Mucosa of stomach (tissue), 1 donor: ENCODE measurements around the gene C19orf81.
"Not testable (repeated sequence)": the region's sequence is repeated elsewhere in the genome, so short reads cannot be mapped to it uniquely, and the experiment has no call there.

ENCODE experiments used
- H3K27me3 ChIP-seq: one replicate; pipeline ENCODE4 v1.7.0; 2013; ENCODE audit warnings: mild to moderate bottlenecking, low read length; ENCODE audit not compliant: control insufficient read depth, insufficient read depth
- H3K36me3 ChIP-seq: one replicate; pipeline ENCODE4 v1.7.0; 2013; ENCODE audit warnings: low read length; ENCODE audit not compliant: control insufficient read depth, insufficient read depth
- H3K4me1 ChIP-seq: one replicate; pipeline ENCODE4 v1.7.0; 2013; ENCODE audit warnings: mild to moderate bottlenecking, low read length; ENCODE audit not compliant: control insufficient read depth, insufficient read depth
- H3K4me3 ChIP-seq: one replicate; pipeline ENCODE4 v1.7.0; 2013; ENCODE audit warnings: low read length
- H3K9ac ChIP-seq: one replicate; pipeline ENCODE4 v1.7.0; 2013; ENCODE audit warnings: mild to moderate bottlenecking, low read length, moderate library complexity
- H3K9me3 ChIP-seq: one replicate; pipeline ENCODE4 v1.7.0; 2013; ENCODE audit warnings: mild to moderate bottlenecking, low read length, moderate library complexity; ENCODE audit not compliant: control insufficient read depth
- donor health status: Pancreatic carcinoma.

Gene C19orf81

DNA sequence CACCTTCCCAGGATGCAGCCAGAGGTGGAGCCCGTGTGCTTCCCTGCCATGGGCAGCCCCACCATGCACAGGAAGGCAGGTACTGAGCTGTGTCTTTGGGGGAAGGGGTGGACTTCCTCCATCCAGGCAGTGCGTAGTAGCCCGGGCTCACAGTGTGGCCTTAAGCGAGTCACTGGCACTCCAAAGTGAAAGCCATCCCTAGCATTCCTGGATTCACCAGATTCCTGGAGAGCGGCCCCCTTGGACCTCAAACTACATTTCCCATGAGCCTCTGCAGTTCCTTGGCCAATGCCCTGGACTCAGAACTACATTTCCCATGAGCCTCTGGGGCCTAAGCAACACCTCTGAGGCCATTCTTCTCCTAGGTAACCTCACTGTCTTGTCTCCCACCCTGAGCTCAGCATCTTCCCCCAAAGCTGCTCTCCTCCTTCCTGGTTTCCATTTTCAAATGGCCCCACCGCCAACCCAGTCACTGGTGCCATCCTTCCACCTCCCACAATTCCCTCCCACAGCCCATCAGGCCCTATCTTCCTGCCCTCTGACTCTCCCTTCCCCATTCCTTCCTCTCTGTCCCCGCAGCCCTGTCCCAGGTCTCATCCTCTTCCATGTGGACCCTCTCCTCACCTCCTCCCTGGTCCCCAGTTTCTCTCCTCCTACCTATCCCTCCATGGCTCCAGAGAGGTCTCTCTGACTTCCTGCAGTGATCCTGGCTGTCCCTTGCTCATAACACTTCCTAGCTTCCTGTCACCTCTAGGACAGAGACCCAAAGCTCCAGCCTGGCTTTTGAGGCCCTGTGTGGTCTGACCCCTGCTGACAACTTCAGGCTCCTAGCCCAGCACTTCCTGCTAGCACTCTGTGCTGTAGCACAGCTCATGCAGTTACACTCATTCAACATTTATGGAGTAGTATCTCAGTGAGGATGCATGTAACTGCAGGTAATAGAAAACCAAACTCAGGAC is at the start of gene C19orf81:
Gene C19orf81 (plus strand): TSS at position 13 of the 959 bp plus-strand sequence. CDS start 0 bp downstream, at position 13.
- no peaks in the 10 kb centered on the region for H3K9me3 ChIP-seq
- no peaks in the 10 kb centered on the region for H3K36me3 ChIP-seq
- H3K4me1 ChIP-seq: no peaks in the 10 kb centered on the region
- H3K4me3 ChIP-seq: no peak within 1 kb of the TSS
- H3K27me3 ChIP-seq: peaks cover 4% of the 10 kb centered on the region
- no peak within 1 kb of the TSS for H3K9ac ChIP-seq

GRCh38 chr19:50601407-50602088 is 47.7 kb upstream of the C19orf81 start:
- Histone ChIP-seq H3K27me3 (peaks cover 8% of the 10 kb centered on the region), H3K36me3 (no peaks in the 10 kb centered on the region), H3K4me3 (no peak overlapping the region), H3K9ac (no peak overlapping the region), H3K9me3 (no peaks in the 10 kb centered on the region), H3K4me1 (no peaks in the 10 kb centered on the region)

GRCh38 chr19:50602089-50602422 is 47.2 kb upstream of the C19orf81 start:
- H3K36me3 ChIP-seq: no peaks in the 10 kb centered on the region
- H3K9ac ChIP-seq: no peak overlapping the region
- H3K4me1 ChIP-seq: no peaks in the 10 kb centered on the region
- H3K4me3 ChIP-seq: no peak overlapping the region
- no peaks in the 10 kb centered on the region for H3K9me3 ChIP-seq
- peaks cover 8% of the 10 kb centered on the region for H3K27me3 ChIP-seq

GRCh38 chr19:50602496-50602895 is 46.7 kb upstream of the C19orf81 start:
- no peak overlapping the region for H3K4me3 ChIP-seq
- no peak overlapping the region for H3K9ac ChIP-seq
- H3K36me3 ChIP-seq: no peaks in the 10 kb centered on the region
- H3K4me1 ChIP-seq: no peaks in the 10 kb centered on the region
- no peaks in the 10 kb centered on the region for H3K9me3 ChIP-seq
- peaks cover 8% of the 10 kb centered on the region for H3K27me3 ChIP-seq

DNA sequence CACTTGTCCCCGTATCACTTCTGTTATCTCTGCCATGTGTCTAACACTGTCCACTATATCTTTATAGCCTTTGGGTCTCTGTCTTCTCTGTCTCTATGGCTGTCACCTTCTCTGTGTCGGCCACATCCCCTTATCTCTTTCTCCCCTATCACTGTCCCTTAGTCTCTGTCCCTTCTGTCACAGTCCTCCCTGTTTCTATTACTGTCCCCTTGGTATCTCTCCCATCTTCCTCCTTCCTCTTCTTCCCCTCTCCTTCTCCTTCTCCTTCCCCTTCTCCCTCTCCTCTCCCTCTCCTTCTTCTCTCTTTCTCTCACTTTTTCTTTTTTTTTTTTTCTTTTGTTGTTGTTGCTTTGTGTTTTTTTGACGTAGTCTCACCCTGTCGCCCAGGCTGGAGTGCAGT is 46.3 kb upstream of the C19orf81 start:
- Histone ChIP-seq H3K4me3 (no peak overlapping the region), H3K9me3 (no peaks in the 10 kb centered on the region), H3K27me3 (peaks cover 8% of the 10 kb centered on the region), H3K36me3 (no peaks in the 10 kb centered on the region), H3K4me1 (no peaks in the 10 kb centered on the region), H3K9ac (no peak overlapping the region)

DNA sequence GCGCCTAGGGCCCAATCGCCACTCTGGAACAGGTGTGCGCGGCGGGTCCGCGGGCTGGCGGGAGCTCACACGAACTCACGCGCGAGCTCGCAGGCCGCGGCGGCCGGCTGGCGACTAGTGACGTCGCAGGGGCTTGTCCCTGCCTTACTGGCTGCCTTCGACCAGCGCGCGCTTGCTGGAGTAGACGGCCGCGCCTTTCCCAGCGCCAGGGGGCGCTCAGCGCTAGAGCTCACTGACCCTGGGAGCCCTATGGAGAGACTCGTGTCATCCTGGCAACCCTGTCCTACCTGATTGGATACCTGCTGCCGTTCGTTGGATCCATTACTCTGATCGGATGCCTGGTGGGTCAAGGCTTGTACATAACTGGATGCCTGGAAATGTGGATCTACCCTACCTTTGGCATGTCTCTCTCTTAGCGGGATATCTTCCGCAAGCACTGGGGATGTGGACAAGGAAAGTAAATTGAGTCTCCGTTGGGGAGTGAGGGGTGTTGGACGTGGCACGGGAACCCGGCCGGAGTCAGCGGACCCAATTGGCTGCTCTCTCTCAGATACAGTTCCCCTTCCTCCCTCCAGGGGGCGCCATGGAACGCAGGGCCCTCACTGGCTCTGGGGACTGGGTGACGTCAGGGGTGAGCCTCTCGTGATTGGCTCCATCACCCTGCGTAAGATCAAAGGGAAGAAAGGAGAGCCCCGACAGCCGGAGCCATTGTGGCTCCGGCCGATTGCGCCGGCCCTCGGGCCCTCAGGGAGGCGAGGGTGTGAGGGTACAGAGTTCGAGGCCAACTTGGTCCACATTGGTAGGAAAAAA is 44.8 kb upstream of the C19orf81 start:
- H3K27me3 ChIP-seq, H3K36me3 ChIP-seq, H3K4me3 ChIP-seq, H3K9me3 ChIP-seq, H3K9ac ChIP-seq, H3K4me1 ChIP-seq: not testable (repeated sequence)

DNA sequence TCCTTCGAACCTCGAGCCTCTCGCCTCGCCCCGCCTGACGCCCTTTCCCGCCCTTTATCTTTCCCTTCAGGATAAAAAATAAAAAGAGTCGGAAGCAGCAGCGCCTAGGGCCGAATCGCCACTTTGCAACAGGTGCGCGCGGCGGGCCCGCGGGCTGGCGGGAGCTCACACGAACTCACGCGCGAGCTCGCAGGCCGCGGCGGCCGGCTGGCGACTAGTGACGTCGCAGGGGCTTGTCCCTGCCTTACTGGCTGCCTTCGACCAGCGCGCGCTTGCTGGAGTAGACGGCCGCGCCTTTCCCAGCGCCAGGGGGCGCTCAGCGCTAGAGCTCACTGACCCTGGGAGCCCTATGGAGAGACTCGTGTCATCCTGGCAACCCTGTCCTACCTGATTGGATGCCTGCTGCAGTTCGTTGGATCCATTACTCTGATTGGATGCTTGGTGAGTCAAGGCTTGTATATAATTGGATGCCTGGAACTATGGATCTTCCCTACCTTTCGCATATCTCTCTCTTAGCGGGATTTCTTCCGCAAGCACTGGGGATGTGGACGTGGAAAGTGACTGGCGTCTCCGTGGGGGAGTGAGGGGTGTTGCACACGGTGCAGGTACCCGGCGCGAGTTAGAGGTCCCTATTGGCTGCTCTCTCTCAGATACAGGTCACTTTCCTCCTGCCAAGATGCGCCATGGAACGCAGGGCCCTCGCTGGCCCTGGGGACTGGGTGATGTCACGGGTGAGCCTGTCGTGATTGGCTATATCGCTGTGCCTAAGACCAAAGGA is 43.0 kb upstream of the C19orf81 start:
- H3K27me3 ChIP-seq, H3K9me3 ChIP-seq, H3K4me1 ChIP-seq, H3K9ac ChIP-seq, H3K4me3 ChIP-seq, H3K36me3 ChIP-seq: not testable (repeated sequence)

DNA sequence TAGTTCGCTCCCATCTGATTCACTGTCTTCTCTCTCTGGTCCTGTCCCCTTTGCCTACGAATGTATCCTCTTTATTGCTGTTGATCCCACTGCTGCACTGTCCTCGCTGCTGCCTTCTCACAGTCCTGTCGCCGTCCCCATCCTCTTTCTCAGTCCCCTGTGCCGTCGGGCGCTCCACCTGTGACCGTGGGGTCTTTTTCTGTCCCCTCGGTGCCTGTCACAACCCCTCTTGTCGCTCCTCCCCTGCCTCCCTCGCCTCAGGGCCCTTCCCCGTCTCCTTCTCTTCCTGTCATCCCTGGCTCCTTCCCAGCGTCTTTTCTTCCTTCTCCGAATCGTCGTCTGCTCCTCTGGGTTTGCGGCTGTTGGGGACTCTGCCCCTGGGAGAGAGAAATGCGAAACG is 41.9 kb upstream of the C19orf81 start:
- Histone ChIP-seq H3K9me3 (no peaks in the 10 kb centered on the region), H3K36me3 (no peaks in the 10 kb centered on the region), H3K27me3 (no peaks in the 10 kb centered on the region), H3K9ac (no peak overlapping the region), H3K4me1 (no peaks in the 10 kb centered on the region), H3K4me3 (no peak overlapping the region)

- no peak overlapping the region for H3K4me3 ChIP-seq
- H3K27me3 ChIP-seq: no peaks in the 10 kb centered on the region
- H3K9ac ChIP-seq: no peak overlapping the region
- H3K36me3 ChIP-seq: no peaks in the 10 kb centered on the region
- no peaks in the 10 kb centered on the region for H3K9me3 ChIP-seq
- no peaks in the 10 kb centered on the region for H3K4me1 ChIP-seq
These were observed 41.1 kb upstream of the C19orf81 start for GRCh38 chr19:50607874-50608785.

GRCh38 chr19:50612504-50613404 is 36.5 kb upstream of the C19orf81 start:
- H3K27me3 ChIP-seq, H3K9ac ChIP-seq: not testable (repeated sequence)

More at GRCh38 chr19:50612504-50613404, 36.5 kb upstream of the C19orf81 start:
- H3K9me3 ChIP-seq, H3K4me1 ChIP-seq, H3K36me3 ChIP-seq, H3K4me3 ChIP-seq: not testable (repeated sequence)
